Activated T-helper 1 cell treated with anti-CD3 and anti-CD28 coated beads, Interleukin-2, amount 50 U/mL, for 16 hours (primary cell): Measurements from ENCODE around the gene COX7B2.

ENCODE experiments used
- DNase-seq, 2 donors: peaks; one replicate each; pipeline ENCODE4 v3.0.0-alpha.2; 2020; ENCODE audit warnings: low read depth in 1 of 2, low spot score in 1 of 2

COX7B2 gene

DNA sequence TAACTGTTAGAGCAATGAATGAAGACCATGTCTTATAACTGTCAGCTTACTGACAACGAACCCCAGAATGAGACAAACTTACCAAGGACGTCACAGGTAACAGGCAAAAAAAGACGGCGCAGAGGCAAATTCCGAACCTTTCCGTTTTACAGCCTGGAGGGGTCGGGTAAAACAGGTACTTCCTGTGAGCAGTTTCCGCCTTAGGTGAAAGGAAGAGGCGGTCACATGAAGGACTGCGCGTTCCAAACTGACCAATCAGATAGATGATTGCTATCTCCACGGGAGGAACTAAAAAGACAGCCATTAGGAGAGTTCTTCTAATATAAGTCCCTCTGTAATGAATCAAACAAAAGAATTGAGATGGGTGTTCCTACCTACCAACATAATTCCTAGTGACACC is at the start of gene COX7B2:
COX7B2 (minus strand) TSS at position 168 of the 400 bp plus-strand sequence. CDS start 174,053 bp downstream, outside the sequence.
- no peak for DNase-seq

- no peak for DNase-seq
Measured at GRCh38 chr4:46956451-46956850, 47.4 kb upstream of the COX7B2 start.

DNA sequence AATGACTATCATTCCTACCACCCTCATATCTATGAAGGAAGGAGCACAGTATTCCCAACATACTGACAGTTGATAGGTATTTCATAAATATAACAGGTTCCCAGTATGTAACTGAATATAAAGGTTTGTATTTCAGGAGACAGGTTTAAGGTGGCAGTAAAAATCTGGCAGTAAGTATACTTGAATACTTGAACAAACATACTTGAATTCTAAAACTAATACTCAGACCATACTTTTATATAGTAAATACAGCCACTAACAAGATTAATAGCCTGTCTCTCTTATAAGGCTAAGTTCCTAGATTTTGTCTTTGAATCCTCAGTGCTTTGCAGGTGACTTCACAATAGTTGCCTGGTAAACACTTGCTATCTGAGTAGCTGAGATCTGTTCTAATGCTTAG is 46.6 kb upstream of the COX7B2 start:
- DNase-seq = no peak

DNA sequence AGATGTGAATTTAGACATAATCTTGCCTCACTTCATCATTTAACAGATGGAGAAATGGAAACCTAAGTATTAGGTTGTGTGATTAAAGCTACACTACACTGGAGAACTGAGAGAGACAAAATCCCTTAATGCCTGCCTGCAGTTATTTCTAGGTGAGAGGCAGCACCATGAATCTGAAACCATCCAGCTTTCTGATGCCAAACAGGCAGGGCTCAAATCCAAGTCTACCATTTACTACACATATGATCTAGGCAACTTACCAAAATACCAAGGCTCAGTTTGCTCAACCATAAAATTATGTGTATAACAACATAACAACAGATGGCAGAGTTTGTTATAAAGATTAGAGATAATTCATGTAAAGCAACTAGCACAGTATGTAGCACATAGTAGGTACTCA is 45.6 kb upstream of the COX7B2 start:
- no peak for DNase-seq

DNA sequence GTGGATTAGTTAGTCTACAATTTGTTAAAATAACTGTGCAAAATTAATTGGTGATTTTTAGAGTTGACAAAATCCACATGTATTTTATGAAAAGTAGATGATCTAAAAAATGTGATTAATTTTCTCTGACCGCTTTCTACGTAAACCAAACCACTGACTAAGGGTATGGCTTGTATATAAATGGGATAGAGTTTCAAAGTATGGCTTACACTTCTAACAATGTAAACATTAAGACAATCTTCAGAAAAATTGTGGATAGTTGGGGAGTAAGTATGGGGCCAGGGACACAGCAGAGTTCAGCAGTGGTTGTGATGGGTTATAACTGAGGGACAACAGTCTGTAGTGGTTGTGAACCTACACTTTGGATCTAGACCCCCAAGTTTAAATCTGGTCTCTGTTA is 44.5 kb upstream of the COX7B2 start:
- no peak for DNase-seq

GRCh38 chr4:46952451-46952850 is 43.4 kb upstream of the COX7B2 start:
- no peak for DNase-seq

DNA sequence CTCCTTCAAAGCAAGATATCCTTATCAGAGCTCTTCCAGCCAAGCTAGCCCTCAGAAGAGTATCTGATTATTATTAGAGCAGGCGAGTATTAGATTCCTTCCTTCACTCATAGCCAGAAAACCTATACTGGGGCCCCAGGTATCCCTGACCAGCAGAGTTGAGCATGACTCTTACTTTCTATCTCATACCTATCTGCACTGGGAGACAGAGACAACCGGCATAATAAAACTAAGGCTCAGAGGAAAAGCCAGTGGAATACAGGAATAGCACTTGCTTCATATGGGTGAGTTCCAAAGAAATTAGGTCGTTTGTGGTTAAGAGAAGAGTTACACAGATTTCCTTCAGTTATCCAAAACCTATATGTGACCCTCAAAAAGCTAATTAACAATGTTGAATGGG is 41.8 kb upstream of the COX7B2 start:
- DNase-seq = no peak

GRCh38 chr4:46949822-46950221 is 40.8 kb upstream of the COX7B2 start:
- DNase-seq = no peak

GRCh38 chr4:46947541-46947940 is 38.5 kb upstream of the COX7B2 start:
- no peak for DNase-seq

GRCh38 chr4:46946919-46947536 is 38.0 kb upstream of the COX7B2 start:
- DNase-seq = no peak

DNA sequence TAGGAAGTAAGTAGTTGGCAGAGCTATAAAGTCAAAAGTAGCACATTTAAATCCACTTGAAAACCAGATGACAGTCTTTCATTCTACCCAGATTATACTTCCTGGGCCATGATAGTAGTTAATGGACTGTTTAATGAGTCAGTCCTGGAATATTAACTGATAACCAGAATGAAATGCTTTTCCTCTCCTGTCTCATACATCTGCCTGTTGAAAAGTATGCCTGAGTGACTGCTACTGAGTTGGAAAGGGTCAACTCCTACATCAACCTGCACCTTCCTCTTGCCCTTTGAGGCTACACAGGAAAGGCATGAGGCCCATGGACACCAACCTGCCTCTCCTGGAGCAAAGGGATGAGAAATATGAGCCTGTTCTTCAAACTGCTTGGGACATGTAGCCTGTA is 36.0 kb upstream of the COX7B2 start:
- DNase-seq = no peak

GRCh38 chr4:46944345-46944744 is 35.3 kb upstream of the COX7B2 start:
- no peak for DNase-seq

DNA sequence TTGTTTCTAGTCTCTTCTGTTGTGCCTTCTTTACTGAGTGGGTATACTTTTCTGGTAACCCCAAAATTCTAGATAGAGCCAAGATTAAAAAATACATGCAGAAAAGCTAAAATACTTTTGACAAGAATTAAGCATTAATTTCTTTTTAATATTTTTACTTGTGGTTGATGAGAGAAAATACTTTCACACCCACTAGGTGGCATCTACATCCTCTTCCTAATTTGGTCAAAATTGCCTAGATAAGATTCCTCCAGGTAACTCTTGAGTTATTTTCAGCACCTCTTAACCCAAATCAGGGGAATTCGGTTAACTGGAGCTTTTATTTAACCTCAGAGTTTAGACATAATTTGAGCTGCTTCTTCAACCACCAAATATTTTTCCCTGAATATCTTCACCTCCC is 28.4 kb upstream of the COX7B2 start:
- DNase-seq = no peak

GRCh38 chr4:46934726-46935125 is 25.7 kb upstream of the COX7B2 start:
- DNase-seq = no peak

GRCh38 chr4:46933686-46934085 is 24.6 kb upstream of the COX7B2 start:
- no peak for DNase-seq

DNA sequence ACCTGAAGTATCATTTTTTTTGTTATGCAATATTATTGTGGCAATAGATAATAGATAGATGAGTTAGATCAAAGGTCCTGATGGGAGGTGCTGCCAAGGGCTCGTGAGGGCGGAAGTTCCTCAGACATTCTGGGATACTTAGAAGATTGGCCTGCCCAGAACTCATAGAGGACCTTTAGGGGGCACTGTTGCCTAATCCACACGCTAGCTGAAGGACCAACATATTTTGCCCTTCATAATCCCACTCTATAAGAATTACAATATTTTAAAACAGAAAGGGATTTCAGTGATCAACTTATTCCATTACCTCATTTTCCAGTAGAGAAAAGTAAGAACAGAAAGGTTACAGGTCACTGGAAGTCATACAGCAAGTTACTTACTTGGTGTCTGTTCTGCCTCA is 22.9 kb upstream of the COX7B2 start:
- no peak for DNase-seq

GRCh38 chr4:46930891-46931290 is 21.8 kb upstream of the COX7B2 start:
- no peak for DNase-seq

DNA sequence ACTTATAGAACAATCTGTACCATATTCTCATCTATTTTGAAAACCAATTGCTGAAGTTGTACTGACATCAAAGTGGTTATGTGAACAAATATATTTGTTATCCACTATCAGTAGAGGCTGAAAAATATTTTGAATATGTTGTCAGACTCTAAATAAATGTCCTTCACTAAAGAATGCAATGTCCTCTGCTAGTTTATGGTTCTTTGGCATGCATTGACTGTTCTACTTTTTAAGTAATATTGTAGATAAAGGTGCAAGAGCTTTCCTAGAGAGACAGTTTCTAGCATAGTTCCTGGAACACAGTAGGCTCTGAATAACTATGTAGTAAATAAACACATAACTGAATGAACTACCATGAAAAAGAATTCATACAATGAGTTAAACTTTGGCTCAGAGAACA is 18.2 kb upstream of the COX7B2 start:
- no peak for DNase-seq

DNA sequence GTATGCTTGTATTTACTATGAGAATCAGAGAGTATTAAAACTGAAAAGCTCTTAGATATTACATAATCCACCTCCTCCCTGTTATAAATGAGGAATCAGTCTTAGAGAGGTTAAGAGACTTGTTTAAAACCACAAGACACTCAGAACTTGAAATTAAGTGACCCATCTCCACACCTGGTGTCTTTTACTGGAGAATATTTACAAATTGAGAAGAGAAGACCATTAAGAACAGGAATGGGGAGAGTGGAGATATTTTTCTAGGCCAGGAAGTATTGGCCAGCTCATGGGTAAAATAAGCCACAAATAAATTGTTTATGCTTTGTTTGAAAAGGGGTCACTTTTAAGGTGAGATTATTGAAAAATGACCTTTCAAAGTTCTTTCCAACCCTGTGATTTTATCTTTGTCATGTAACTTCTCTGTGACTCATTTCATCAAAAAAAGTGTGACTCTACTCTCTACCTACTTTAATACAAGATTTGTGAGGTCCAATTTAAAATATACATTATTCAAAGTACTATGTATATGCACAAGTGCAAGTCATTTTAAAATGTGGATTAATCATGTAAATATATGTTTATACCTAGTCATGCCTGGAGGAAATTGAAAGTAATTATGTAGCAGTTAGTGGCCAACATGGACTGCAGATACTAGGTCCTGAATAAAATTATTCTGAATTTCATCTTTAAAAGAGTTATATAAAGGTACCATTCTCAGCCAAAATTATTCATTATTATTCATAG is 15.9 kb upstream of the COX7B2 start:
- DNase-seq = no peak

DNA sequence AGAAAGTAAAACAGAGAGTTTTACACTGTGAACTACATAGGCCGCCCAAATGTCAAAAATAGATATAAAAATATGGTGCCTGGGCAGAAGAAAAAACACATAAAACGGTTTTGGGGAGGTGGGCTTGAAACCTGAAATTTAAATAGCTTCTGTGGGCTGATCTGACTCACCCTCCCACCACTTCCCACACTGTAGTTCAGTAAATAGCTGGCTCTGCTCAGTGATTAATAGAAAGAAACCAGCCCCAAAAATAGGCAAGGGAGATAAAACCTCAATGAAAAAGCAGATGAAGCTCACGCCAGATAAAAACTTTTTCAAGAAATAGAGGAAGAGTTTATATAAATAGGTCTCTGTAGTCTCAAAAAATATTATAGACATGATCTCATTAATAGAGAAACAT is 13.2 kb upstream of the COX7B2 start:
- no peak for DNase-seq

GRCh38 chr4:46908148-46908547 is 897 bp downstream of the COX7B2 start:
- no peak for DNase-seq

GRCh38 chr4:46900082-46900481 is 9.0 kb downstream of the COX7B2 start:
- no peak for DNase-seq

GRCh38 chr4:46894826-46895225 is 14.2 kb downstream of the COX7B2 start:
- no peak for DNase-seq
